Caki2 (cell line): ENCODE data around the gene ZMIZ1. TPM values are rescaled to one million over a fixed set of nuclear protein-coding genes. Genes with fewer than 3 reads are reported as not detected.
A peak's percentile ranks its signal among the peaks of the same experiment; 100 is the strongest.

Experiments
- DNase-seq: peaks from one replicate; pipeline ENCODE4 v3.0.0-alpha.2; 2015; ENCODE audit warnings: low read depth
- in situ Hi-C: cut with HindIII; loops from 2 replicates; pipeline ENCODE4 v1.10.0; 2016; ENCODE audit warnings: low sequenced_read_pairs, low pct_unique_long_range_greater_than_20kb, mixed read lengths
- total RNA-seq: library from RNA; depleted of rRNA; stranded (reverse); fragments of >200 nt; shearing (Covaris generic); gene quantifications from 2 replicates; pipeline ENCODE4 v1.2.3, GENCODE V29; 2014; ENCODE audit warnings: low replicate concordance

ZMIZ1 gene
- total RNA-seq, 1 experiment from 2014 or later: 17.4 TPM

GRCh38 chr10:79232864-79233263 lies 164.1 kb downstream of the ZMIZ1 start:
- in situ Hi-C loops: no loop called here
- no peak for DNase-seq

- DNase-seq: no peak
- in situ Hi-C loops: no loop called here
Measured at GRCh38 chr10:79234391-79235315, 165.9 kb downstream of the ZMIZ1 start.

DNA sequence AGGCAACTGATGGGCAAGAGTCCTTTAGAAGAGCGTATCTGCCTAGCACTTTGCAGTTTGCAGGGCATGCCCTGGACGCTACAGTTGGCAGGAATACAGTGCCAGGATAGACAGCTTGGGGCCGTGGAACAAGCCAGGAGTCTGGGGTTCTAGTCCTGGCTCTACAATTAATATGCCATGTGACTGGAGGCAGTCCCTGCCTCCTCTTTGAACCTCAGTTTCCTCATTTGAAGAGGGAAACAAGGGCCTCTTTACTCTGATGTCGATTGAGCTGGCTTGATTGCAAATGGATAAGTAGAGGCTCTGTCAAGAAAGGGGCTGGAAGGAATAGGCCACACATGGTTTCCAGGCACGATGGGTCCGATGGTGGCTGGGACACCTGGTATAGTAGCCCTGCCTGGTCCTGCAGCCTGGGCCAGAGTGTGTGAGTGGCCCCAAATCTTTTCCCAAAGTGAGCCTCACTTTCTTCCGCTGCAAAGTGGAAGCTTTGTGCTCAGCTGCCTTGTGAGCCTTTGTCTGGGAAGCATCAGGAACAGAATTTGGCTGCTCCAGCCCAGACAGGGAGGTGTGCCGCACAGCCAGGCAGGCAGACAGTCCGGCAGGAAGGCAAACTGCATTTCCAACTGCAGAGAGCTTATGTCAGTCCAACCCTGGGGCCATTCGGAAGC lies 167.1 kb downstream of the ZMIZ1 start:
- in situ Hi-C loops: no loop called here
- DNase-seq: no peak

- in situ Hi-C loops: no loop called here
- no peak for DNase-seq
Measured at GRCh38 chr10:79236433-79236765, 167.6 kb downstream of the ZMIZ1 start.

GRCh38 chr10:79237454-79238157 lies 168.8 kb downstream of the ZMIZ1 start:
- in situ Hi-C loops: no loop called here
- DNase-seq: no peak

- DNase-seq: no peak
- in situ Hi-C loops: no loop called here
Measured at GRCh38 chr10:79238158-79238520, 169.4 kb downstream of the ZMIZ1 start.

DNA sequence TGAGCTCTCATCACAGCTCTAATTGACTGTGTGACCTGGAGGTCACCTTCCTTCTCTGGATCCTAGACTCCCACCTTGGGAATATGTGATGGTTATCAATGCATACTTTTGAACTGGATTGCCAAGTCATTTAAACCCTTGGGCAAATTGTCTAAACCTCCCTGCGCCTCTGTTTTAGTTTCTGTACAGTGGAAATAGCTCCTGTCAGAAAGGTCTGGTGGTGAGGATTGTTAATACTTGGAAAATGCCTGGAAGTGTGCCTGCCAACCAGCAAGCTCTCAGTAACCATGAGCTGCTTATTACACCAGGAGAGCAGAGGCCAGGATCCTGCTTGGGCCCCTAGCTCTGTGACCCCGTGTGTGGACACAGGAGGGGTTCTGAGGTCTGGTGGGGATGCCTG lies 169.8 kb downstream of the ZMIZ1 start:
- DNase-seq: no peak
- in situ Hi-C loops: no loop called here

GRCh38 chr10:79239275-79239779 lies 170.6 kb downstream of the ZMIZ1 start:
- in situ Hi-C loops: no loop called here
- DNase-seq: peak; percentile 67

GRCh38 chr10:79239924-79240581 lies 171.3 kb downstream of the ZMIZ1 start:
- in situ Hi-C loops: no loop called here
- no peak for DNase-seq

- no peak for DNase-seq
- in situ Hi-C loops: no loop called here
Measured at GRCh38 chr10:79241629-79241989, 172.8 kb downstream of the ZMIZ1 start.

DNA sequence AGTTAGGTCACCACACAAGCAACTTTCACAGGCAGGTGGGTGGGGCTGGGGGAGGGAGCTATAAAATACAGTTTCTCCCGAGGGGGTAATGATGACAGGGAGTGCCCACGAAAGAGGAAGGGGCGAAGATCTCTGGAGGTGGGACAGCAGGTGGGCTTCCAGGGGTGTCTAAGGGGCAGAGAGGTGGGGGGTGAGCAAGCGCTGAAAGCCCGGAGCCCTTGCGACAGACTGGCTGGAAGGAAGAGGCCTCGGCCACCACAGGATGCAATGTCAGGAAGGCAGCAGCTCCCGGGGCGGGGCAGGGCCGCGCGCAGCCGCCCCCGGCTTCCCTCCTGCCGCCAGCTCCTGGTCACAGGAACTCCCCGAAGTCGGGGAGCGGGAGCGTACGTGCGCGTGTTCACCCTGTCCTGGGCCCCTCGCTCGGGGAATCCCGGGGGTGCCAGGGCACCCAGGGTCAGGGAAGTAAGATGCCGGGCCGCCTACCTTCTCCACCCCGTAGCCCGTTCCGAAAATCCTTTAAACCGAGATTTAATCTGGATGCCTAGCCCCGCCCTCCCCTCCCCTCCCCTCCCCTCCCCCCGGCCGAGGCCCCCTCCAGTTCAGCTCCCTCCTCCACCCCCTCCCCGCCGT lies 173.3 kb downstream of the ZMIZ1 start:
- no peak for DNase-seq

DNA sequence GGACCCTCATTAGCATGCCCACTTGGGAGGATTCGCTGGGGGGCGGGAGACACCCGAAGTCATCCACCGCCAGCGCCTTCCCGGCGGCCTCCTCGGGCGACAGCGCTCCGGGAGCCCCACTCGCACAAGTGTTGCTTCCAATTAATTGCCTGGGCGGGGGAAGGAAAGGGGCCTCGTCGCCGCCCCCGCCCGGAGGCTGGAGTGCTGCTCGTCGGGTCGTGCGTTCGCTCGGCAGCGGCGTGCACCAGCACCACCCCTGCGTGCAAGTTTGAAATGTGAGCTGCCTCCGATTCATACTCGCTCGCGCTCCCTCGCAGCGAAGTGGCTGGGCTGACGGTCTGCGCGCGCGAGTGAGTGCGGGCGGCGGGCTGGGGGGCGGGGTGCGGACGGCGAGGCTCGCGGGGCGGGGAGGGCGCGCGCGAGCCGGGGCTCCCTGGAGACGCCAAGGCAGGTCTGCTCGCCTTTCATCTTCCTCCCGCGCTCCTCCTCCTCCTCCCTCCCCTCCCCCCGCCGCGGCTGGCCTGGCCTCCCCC lies 173.9 kb downstream of the ZMIZ1 start:
- in situ Hi-C loops: no loop called here
- no peak for DNase-seq

More for the DNA sequence above, 173.3 kb downstream of the ZMIZ1 start:
- in situ Hi-C loops: no loop called here

GRCh38 chr10:79243181-79244067 lies 174.7 kb downstream of the ZMIZ1 start:
- in situ Hi-C loops: no loop called here
- DNase-seq: no peak

- in situ Hi-C loops: no loop called here
- DNase-seq: no peak
Measured at GRCh38 chr10:79244068-79244442, 175.3 kb downstream of the ZMIZ1 start.

DNA sequence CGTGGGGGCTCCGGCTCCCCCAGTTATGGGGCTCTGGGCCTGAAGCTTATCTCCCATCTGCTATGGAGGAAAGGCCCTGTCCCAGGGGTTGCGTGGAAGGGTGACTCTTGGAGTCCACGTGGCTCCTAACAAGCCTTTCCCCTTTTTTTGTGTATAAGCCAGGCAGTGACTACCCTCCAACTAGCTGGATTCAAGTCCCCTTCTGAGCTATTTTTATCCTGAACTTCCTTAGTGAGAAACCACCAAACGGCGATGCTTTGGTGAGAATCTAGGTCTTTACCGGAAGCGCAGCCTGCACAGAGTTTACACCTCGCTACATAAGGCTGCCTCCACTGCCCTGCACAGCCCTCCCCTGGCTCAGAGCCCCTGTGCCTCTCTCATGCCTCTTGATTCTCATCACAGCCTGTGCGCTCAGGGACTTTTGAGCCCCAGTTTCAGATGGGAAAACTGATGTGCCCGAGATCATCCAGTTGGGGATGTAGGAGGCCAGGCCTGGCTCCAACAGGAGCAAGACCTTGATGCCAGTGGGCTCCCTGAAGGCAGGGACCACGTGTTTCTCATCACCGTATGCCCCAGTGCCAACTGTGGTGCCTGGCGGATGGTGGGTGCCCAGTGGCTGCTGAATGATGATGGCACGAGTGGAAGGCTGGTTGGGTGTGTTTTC lies 176.2 kb downstream of the ZMIZ1 start:
- in situ Hi-C loops: no loop called here
- no peak for DNase-seq

GRCh38 chr10:79245539-79246208 lies 176.9 kb downstream of the ZMIZ1 start:
- in situ Hi-C loops: no loop called here
- no peak for DNase-seq
